ENCODE measurements around the gene SLC25A45.
"Not testable (repeated sequence)": the region's sequence is repeated elsewhere in the genome, so short reads cannot be mapped to it uniquely, and the experiment has no call there.

SLC25A45 gene

GRCh38 chr11:65355013-65355775 is 27.3 kb downstream of the SLC25A45 start:
- H3K4me1 ChIP-seq (ENCODE audit: control insufficient read depth, insufficient read depth, low read length) = peaks cover 6% of the 10 kb centered on the region
- H3K9ac ChIP-seq (ENCODE audit: low read length) = no peak overlapping the region
- peaks cover 2% of the 10 kb centered on the region for H3K27me3 ChIP-seq (ENCODE audit: control insufficient read depth, insufficient read depth, low read length)
- H3K4me3 ChIP-seq (ENCODE audit: low read length) = peak overlapping the region; percentile 68
- peaks cover 12% of the 10 kb centered on the region for H3K36me3 ChIP-seq (ENCODE audit: control insufficient read depth, insufficient read depth, low read length)
- no peak overlapping the region for H3K27ac ChIP-seq (ENCODE audit: low read depth, low read length)

- Histone ChIP-seq H3K9ac (ENCODE audit: low read length) (no peak within 1 kb of the TSS), H3K4me1 (ENCODE audit: control insufficient read depth, insufficient read depth, low read length) (peaks cover 6% of the 10 kb centered on the region), H3K4me3 (ENCODE audit: low read length) (peak within 1 kb of the TSS; percentile 68), H3K27ac (ENCODE audit: low read depth, low read length) (peak within 1 kb of the TSS; percentile 11), H3K36me3 (ENCODE audit: control insufficient read depth, insufficient read depth, low read length) (peaks cover 12% of the 10 kb centered on the region), H3K27me3 (ENCODE audit: control insufficient read depth, insufficient read depth, low read length) (peaks cover 2% of the 10 kb centered on the region)
Observed at GRCh38 chr11:65354265-65355012, 28.0 kb downstream of the SLC25A45 start, which contains the start of gene TIGD3. Gene TIGD3 (plus strand): TSS chr11:65354751. CDS start chr11:65355809, 1,058 bp downstream.

- Histone ChIP-seq H3K4me1 (ENCODE audit: control insufficient read depth, insufficient read depth, low read length) (peaks cover 6% of the 10 kb centered on the region), H3K27ac (ENCODE audit: low read depth, low read length) (peak overlapping the region; percentile 8), H3K9ac (ENCODE audit: low read length) (no peak overlapping the region), H3K4me3 (ENCODE audit: low read length) (peak overlapping the region; percentile 58), H3K27me3 (ENCODE audit: control insufficient read depth, insufficient read depth, low read length) (peaks cover 2% of the 10 kb centered on the region), H3K36me3 (ENCODE audit: control insufficient read depth, insufficient read depth, low read length) (peaks cover 17% of the 10 kb centered on the region)
Observed at GRCh38 chr11:65353900-65354264, 28.6 kb downstream of the SLC25A45 start.

DNA sequence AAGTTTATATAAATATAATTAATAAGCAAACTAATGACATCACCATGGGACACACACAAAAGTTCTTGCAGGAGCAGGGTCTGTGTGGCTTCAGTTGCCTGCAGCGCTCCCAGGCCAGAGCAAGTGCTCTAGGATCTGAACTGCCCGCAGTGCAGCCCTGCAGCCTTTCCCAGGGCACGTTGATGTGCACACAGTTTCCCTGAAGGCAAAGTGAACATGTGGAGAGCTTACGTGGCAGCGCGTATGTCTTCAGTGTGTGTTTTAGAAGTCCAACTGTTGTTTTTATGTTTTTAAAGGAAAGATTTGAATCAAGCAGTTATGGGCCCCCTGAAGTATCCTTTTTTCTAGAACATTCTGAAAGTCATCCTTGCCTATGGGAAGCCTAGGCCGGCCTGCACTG is 29.1 kb downstream of the SLC25A45 start:
- no peak overlapping the region for H3K4me3 ChIP-seq (ENCODE audit: low read length)
- H3K27ac ChIP-seq (ENCODE audit: low read depth, low read length) = peak overlapping the region; percentile 8
- peaks cover 2% of the 10 kb centered on the region for H3K27me3 ChIP-seq (ENCODE audit: control insufficient read depth, insufficient read depth, low read length)
- H3K4me1 ChIP-seq (ENCODE audit: control insufficient read depth, insufficient read depth, low read length) = peaks cover 6% of the 10 kb centered on the region
- peaks cover 22% of the 10 kb centered on the region for H3K36me3 ChIP-seq (ENCODE audit: control insufficient read depth, insufficient read depth, low read length)
- no peak overlapping the region for H3K9ac ChIP-seq (ENCODE audit: low read length)

DNA sequence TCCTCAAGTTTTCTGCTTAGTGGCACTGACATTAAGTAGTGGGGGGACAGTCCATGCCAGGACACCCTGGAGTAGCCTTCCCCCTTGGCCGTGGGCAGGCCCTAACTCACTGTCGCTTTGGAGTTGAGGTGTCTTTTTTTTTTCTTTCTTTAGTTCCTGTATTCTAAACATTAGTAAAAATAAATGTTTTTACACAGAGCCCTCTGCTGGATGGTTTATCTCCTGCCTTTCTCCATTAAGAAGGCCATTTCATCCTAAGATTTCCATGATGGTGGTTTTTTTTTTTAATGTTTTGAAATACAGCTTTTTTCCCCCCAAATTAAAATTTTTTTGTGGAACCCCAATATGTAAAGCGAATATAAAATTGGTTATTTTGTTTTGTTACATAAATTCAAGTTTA is 29.7 kb downstream of the SLC25A45 start:
- Histone ChIP-seq H3K36me3 (ENCODE audit: control insufficient read depth, insufficient read depth, low read length) (peaks cover 22% of the 10 kb centered on the region), H3K4me3 (ENCODE audit: low read length) (no peak overlapping the region), H3K4me1 (ENCODE audit: control insufficient read depth, insufficient read depth, low read length) (peaks cover 6% of the 10 kb centered on the region), H3K27ac (ENCODE audit: low read depth, low read length) (no peak overlapping the region), H3K27me3 (ENCODE audit: control insufficient read depth, insufficient read depth, low read length) (peaks cover 2% of the 10 kb centered on the region), H3K9ac (ENCODE audit: low read length) (no peak overlapping the region)

- peaks cover 6% of the 10 kb centered on the region for H3K4me1 ChIP-seq (ENCODE audit: control insufficient read depth, insufficient read depth, low read length)
- peaks cover 25% of the 10 kb centered on the region for H3K36me3 ChIP-seq (ENCODE audit: control insufficient read depth, insufficient read depth, low read length)
- no peak overlapping the region for H3K9ac ChIP-seq (ENCODE audit: low read length)
- no peak overlapping the region for H3K4me3 ChIP-seq (ENCODE audit: low read length)
- H3K27ac ChIP-seq (ENCODE audit: low read depth, low read length) = no peak overlapping the region
- peaks cover 2% of the 10 kb centered on the region for H3K27me3 ChIP-seq (ENCODE audit: control insufficient read depth, insufficient read depth, low read length)
Observed at GRCh38 chr11:65351511-65351910, 30.9 kb downstream of the SLC25A45 start.

- Histone ChIP-seq H3K4me3 (ENCODE audit: low read length) (no peak overlapping the region), H3K36me3 (ENCODE audit: control insufficient read depth, insufficient read depth, low read length) (peaks cover 54% of the 10 kb centered on the region), H3K27me3 (ENCODE audit: control insufficient read depth, insufficient read depth, low read length) (no peaks in the 10 kb centered on the region), H3K4me1 (ENCODE audit: control insufficient read depth, insufficient read depth, low read length) (no peaks in the 10 kb centered on the region), H3K9ac (ENCODE audit: low read length) (no peak overlapping the region), H3K27ac (ENCODE audit: low read depth, low read length) (no peak overlapping the region)
Observed at GRCh38 chr11:65341856-65342255, 40.6 kb downstream of the SLC25A45 start.

- Histone ChIP-seq H3K36me3 (ENCODE audit: control insufficient read depth, insufficient read depth, low read length) (peaks cover 38% of the 10 kb centered on the region), H3K4me3 (ENCODE audit: low read length) (no peak overlapping the region), H3K4me1 (ENCODE audit: control insufficient read depth, insufficient read depth, low read length) (no peaks in the 10 kb centered on the region), H3K27ac (ENCODE audit: low read depth, low read length) (no peak overlapping the region), H3K27me3 (ENCODE audit: control insufficient read depth, insufficient read depth, low read length) (no peaks in the 10 kb centered on the region), H3K9ac (ENCODE audit: low read length) (no peak overlapping the region)
Observed at GRCh38 chr11:65340226-65340625, 42.2 kb downstream of the SLC25A45 start.

DNA sequence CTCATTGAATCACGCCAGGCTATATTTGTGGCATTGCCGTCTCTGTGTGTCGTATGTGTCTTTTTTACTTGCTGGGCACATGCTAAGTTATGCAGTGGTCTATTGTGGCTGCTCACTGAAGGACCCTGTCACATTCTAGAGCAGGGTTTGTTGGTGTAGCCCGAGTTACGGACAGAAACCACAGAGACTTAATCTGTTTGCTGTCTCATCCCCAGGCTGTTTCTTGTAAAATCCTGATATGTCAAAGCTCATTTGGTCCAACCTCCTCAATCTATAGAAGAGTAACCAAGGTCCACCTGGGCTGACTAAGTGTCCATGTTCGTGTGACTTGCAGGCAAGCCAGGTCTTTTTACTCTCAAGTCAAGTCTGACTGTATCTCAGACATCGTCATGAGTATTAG is 43.8 kb downstream of the SLC25A45 start:
- no peak overlapping the region for H3K4me3 ChIP-seq (ENCODE audit: low read length)
- peaks cover 24% of the 10 kb centered on the region for H3K36me3 ChIP-seq (ENCODE audit: control insufficient read depth, insufficient read depth, low read length)
- H3K4me1 ChIP-seq (ENCODE audit: control insufficient read depth, insufficient read depth, low read length) = peaks cover 8% of the 10 kb centered on the region
- no peak overlapping the region for H3K27ac ChIP-seq (ENCODE audit: low read depth, low read length)
- H3K9ac ChIP-seq (ENCODE audit: low read length) = no peak overlapping the region
- no peaks in the 10 kb centered on the region for H3K27me3 ChIP-seq (ENCODE audit: control insufficient read depth, insufficient read depth, low read length)

DNA sequence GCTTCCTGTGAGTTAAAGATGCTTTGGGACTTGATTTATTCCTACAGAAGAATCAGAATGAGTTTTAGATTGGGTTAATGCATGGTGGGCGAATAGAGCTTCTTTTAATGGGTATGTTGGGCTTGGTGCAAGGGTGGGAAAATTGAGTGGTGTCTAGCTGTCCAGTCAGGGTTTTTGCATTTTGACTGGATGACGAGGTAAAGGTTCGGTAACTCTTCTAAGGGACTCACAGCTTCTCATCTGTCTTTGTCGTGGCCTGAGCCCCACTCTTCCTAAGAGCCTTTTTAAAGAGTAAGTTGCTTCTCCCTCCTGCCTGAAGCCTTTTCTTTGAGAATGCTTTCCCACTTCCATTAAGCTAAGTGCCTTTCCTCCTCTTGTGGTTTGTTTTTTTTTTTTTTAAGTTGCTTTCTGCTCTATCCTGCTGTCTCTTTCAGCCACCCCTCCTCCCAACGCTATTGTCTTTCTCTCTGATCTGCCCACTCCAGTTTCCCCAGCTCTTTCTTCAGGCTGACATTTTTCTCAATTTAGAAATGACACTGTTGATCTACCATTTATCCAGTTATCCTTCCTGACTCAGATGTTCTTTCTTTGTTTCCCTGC is 47.6 kb downstream of the SLC25A45 start:
- H3K36me3 ChIP-seq (ENCODE audit: control insufficient read depth, insufficient read depth, low read length) = no peaks in the 10 kb centered on the region
- peaks cover 8% of the 10 kb centered on the region for H3K4me1 ChIP-seq (ENCODE audit: control insufficient read depth, insufficient read depth, low read length)
- no peaks in the 10 kb centered on the region for H3K27me3 ChIP-seq (ENCODE audit: control insufficient read depth, insufficient read depth, low read length)
- peak overlapping the region; percentile 51 for H3K9ac ChIP-seq (ENCODE audit: low read length)
- H3K27ac ChIP-seq (ENCODE audit: low read depth, low read length) = peak overlapping the region; percentile 95
- peak overlapping the region; percentile 97 for H3K4me3 ChIP-seq (ENCODE audit: low read length)

GRCh38 chr11:65332591-65332990 is 49.9 kb downstream of the SLC25A45 start:
- not testable (repeated sequence) for H3K9ac ChIP-seq (ENCODE audit: low read length); H3K27me3 ChIP-seq (ENCODE audit: control insufficient read depth, insufficient read depth, low read length); H3K36me3 ChIP-seq (ENCODE audit: control insufficient read depth, insufficient read depth, low read length)

GRCh38 chr11:65330544-65330943 is 51.9 kb downstream of the SLC25A45 start:
- H3K4me1 ChIP-seq (ENCODE audit: control insufficient read depth, insufficient read depth, low read length) = peaks cover 8% of the 10 kb centered on the region
- H3K36me3 ChIP-seq (ENCODE audit: control insufficient read depth, insufficient read depth, low read length) = no peaks in the 10 kb centered on the region
- no peak overlapping the region for H3K9ac ChIP-seq (ENCODE audit: low read length)
- H3K27ac ChIP-seq (ENCODE audit: low read depth, low read length) = no peak overlapping the region
- no peaks in the 10 kb centered on the region for H3K27me3 ChIP-seq (ENCODE audit: control insufficient read depth, insufficient read depth, low read length)
- no peak overlapping the region for H3K4me3 ChIP-seq (ENCODE audit: low read length)

More at GRCh38 chr11:65332591-65332990, 49.9 kb downstream of the SLC25A45 start:
- H3K4me3 ChIP-seq (ENCODE audit: low read length); H3K27ac ChIP-seq (ENCODE audit: low read depth, low read length); H3K4me1 ChIP-seq (ENCODE audit: control insufficient read depth, insufficient read depth, low read length): not testable (repeated sequence)
